ENCODE data around the gene CELA3A. TPM values are rescaled to one million over a fixed set of nuclear protein-coding genes. Genes with fewer than 3 reads are reported as not detected.
A peak's percentile ranks its signal among the peaks of the same experiment; 100 is the strongest.

The CELA3A gene
- total and polyA plus RNA-seq, 10 of the 15 experiments (the other 5 are each of a cell fraction or from before 2014, with no cell fraction given): 7.6 TPM; not detected in 9

- RAD21 ChIA-PET (ENCODE audit: unreplicated experiment): interaction anchor here (0.6 to 2.3 kb wide), 10 partner anchors 10 to 65 kb away, joined by 3 to 11 read pairs (median 8); partner anchors contain the start of gene CDC42
These were observed 38.8 kb downstream of the CELA3A start for GRCh38 chr1:22040286-22040623.

More at GRCh38 chr1:22040286-22040623, 38.8 kb downstream of the CELA3A start:
- FAIRE-seq (no peak), ATAC-seq (no peak), DNase-seq (ENCODE audit: low read depth, low spot score) (no peak)
- Histone ChIP-seq H3K27ac (ENCODE audit: control insufficient read depth, insufficient read depth) (peak overlapping the region; percentile 94), H3K4me3 (peak overlapping the region; percentile 26; the same call in 1 of the 2 replicates), H2AFZ (ENCODE audit: control insufficient read depth, low read depth, low read length) (peak overlapping the region; percentile 78), H3K27me3 (replicated peaks in 1 of 2; ENCODE audit: control insufficient read depth in 2 of 2, insufficient read depth in 2 of 2, low read length in 1 of 2) (no peaks in the 10 kb centered on the region), H4K20me1 (ENCODE audit: control insufficient read depth, insufficient read depth) (no peaks in the 10 kb centered on the region), H3K36me3 (ENCODE audit: control insufficient read depth in 2 of 2, insufficient read depth in 2 of 2, low read length in 1 of 2) (no peaks in the 10 kb centered on the region), H3K9ac (ENCODE audit: control insufficient read depth, insufficient read depth, low read length) (peak overlapping the region; percentile 64), H3K9me3 (replicated peaks; ENCODE audit: control insufficient read depth, insufficient read depth, low read length) (0 out of 3 replicates have a peak, but pooled peaks cover under 1% of the 10 kb centered on the region), H3K4me2 (ENCODE audit: control insufficient read depth, insufficient read depth) (peak overlapping the region; percentile 93), H3K4me1 (ENCODE audit: control insufficient read depth, insufficient read depth, low read length) (peaks cover 25% of the 10 kb centered on the region), H3K79me2 (ENCODE audit: control insufficient read depth, insufficient read depth, low read length) (no peaks in the 10 kb centered on the region)
- WGBS (ENCODE audit: insufficient coverage, insufficient replicate concordance, low lambda C conversion rate, missing lambda C conversion rate): 71% methylated on average over 5 of the region's 5 CpGs
- ChIA-PET POLR2A (interaction anchor here (1.9 to 21.4 kb wide), 3 partner anchors 10 to 15 kb away, joined by 6 to 325 read pairs (median 59); partner anchors contain the start of gene CDC42), SMC1A (ENCODE audit: uncharacterized antibody, unreplicated experiment) (interaction anchor here (1.0 to 5.2 kb wide), 7 partner anchors 8 to 21 kb away, joined by 3 to 78 read pairs (median 6); partner anchors contain the start of gene CDC42), CTCF (interaction anchor here (0.7 to 3.6 kb wide), 7 partner anchors 10 to 61 kb away, joined by 3 to 35 read pairs (median 5); partner anchors contain the start of gene CDC42)
- intact Hi-C loops (cut with micrococcal nuclease; ENCODE audit: unreplicated experiment): loop anchor here (10.0 kb wide), 1 partner anchor 1685 kb away; no protein-coding TSS in a partner anchor
- BruUV-seq (replicated peaks): TSS peak; percentile 78
- TF ChIP-seq ATF7 (IDR thresholded peaks at IDR 0.05; ENCODE audit: low read depth) (no peak), NBN (IDR thresholded peaks at IDR 0.05) (no peak), CTCF (IDR thresholded peaks at IDR 0.05 in 2 of 3, conservative IDR thresholded peaks at IDR 0.05 in 1 of 3; ENCODE audit: control insufficient read depth in 2 of 3, extremely low read depth in 1 of 3, insufficient read depth in 1 of 3, low read depth in 3 of 3, low read length in 3 of 3) (no peak), SUZ12 (IDR thresholded peaks at IDR 0.05; ENCODE audit: unreplicated experiment) (no peak), HDAC6 (IDR thresholded peaks at IDR 0.05; ENCODE audit: unreplicated experiment) (no peak), SP1 (IDR thresholded peaks at IDR 0.05; ENCODE audit: low read depth, low read length) (no peak), MYC (IDR thresholded peaks at IDR 0.05; ENCODE audit: insufficient read depth, insufficient read length, insufficient replicate concordance, low read length, severe bottlenecking) (no peak), ZBTB40 (IDR thresholded peaks at IDR 0.05; ENCODE audit: borderline replicate concordance) (no peak), MEF2B (IDR thresholded peaks at IDR 0.05; ENCODE audit: partially characterized antibody, poor library complexity, severe bottlenecking) (no peak), ELK1 (IDR thresholded peaks at IDR 0.05; ENCODE audit: low read depth, low read length) (no peak), RUNX3 (IDR thresholded peaks at IDR 0.05; ENCODE audit: low read length) (no peak), STAT1 (conservative IDR thresholded peaks at IDR 0.05) (no peak), MAX (IDR thresholded peaks at IDR 0.05; ENCODE audit: low read depth, low read length) (no peak), ZNF622 (IDR thresholded peaks at IDR 0.05) (no peak), JUNB (IDR thresholded peaks at IDR 0.05) (no peak), BRCA1 (IDR thresholded peaks at IDR 0.05; ENCODE audit: low read depth, low read length) (no peak)
- in situ Hi-C loops (cut with MboI): no loop called here

All from GM12878 (cell line).